HFF-Myc (cell line): ENCODE measurements around the gene GRM4.

Experiments used
- DNase-seq: peaks from one replicate; pipeline ENCODE4 v3.0.0-alpha.2; 2011; ENCODE audit warnings: low read depth; ENCODE audit errors: extremely low read depth
- H3K4me3 ChIP-seq: replicated peaks from 2 replicates; pipeline ENCODE4 v1.5.1; 2011; ENCODE audit warnings: low read depth, mild to moderate bottlenecking, control low read depth, low read length
- TF ChIP-seq, protein P1 (sequence below): IDR thresholded peaks from 2 replicates; pipeline ENCODE4 v1.5.1; 2012; ENCODE audit warnings: mild to moderate bottlenecking, low read depth, low read length, control low read depth; ENCODE audit errors: missing control alignments

Gene GRM4

DNA sequence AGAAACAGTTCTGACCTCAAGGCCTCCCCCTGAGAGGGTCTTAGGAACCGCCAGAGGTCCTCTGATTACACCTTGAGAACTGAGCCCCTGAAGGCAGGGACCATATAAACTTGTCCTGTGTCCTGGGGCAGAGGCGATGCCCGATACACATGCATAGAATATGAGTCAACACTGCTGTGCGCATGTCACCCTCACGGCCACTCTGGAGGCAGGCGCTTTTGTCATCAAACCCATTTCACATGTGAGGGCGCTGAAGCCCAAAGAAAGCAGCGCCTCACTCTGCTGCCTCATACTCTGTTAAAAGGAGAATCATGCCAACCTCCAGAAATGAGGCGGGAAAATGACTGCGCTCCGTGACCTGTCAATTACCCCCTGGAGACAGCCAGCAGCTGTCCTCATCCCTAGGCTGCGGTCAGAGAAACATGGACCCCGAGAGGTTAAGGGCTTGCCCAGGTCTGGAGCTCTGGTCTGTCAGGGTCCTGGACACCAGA is 158.3 kb downstream of the GRM4 start:
- no peak for DNase-seq
- H3K4me3 ChIP-seq: no peak overlapping the region
- TF ChIP-seq, protein P1, sequence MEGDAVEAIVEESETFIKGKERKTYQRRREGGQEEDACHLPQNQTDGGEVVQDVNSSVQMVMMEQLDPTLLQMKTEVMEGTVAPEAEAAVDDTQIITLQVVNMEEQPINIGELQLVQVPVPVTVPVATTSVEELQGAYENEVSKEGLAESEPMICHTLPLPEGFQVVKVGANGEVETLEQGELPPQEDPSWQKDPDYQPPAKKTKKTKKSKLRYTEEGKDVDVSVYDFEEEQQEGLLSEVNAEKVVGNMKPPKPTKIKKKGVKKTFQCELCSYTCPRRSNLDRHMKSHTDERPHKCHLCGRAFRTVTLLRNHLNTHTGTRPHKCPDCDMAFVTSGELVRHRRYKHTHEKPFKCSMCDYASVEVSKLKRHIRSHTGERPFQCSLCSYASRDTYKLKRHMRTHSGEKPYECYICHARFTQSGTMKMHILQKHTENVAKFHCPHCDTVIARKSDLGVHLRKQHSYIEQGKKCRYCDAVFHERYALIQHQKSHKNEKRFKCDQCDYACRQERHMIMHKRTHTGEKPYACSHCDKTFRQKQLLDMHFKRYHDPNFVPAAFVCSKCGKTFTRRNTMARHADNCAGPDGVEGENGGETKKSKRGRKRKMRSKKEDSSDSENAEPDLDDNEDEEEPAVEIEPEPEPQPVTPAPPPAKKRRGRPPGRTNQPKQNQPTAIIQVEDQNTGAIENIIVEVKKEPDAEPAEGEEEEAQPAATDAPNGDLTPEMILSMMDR: no peak

DNA sequence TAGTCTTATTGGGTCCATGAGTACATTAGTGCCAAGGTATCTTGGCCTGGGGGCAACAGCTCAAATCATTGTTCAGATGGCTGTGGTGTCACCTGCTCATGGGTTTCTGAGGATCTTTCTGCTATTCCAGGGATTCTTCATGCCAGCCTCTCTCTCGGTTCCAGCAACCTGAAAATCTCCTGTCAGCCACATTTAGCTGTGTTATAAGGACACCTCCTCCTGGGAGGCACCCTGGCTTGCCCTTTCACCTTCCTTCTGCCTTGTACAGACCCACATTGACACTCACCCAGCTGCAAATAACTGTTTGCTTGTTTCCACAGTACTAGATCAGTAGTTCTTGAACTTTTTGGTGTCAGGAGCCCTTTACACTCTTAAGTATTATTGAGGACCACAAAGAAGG is 159.9 kb downstream of the GRM4 start:
- DNase-seq: no peak
- TF ChIP-seq, protein P1: no peak
- H3K4me3 ChIP-seq: no peak overlapping the region

DNA sequence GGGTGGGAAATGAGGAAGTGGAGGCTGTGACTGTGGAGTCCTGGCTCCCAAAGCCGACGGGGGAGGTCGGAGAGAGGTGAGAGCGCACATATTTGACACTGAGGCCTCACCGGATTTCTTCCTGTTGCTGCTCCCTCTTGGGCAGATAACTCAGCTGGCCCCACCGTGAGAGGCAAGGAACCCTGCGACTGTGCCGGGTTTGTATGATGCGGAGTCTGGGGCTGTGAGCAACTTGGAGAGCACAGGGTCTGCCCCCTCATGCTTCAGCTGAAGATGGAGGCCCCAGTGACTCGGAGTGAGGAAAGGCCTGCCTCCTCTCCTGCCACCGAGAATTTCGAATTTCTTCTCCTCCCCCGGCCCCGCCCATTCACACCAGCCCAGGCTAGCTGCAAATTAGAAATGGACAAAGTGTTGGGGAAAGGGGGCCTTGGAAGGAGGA is 160.6 kb downstream of the GRM4 start:
- no peak for DNase-seq
- TF ChIP-seq, protein P1: no peak

DNA sequence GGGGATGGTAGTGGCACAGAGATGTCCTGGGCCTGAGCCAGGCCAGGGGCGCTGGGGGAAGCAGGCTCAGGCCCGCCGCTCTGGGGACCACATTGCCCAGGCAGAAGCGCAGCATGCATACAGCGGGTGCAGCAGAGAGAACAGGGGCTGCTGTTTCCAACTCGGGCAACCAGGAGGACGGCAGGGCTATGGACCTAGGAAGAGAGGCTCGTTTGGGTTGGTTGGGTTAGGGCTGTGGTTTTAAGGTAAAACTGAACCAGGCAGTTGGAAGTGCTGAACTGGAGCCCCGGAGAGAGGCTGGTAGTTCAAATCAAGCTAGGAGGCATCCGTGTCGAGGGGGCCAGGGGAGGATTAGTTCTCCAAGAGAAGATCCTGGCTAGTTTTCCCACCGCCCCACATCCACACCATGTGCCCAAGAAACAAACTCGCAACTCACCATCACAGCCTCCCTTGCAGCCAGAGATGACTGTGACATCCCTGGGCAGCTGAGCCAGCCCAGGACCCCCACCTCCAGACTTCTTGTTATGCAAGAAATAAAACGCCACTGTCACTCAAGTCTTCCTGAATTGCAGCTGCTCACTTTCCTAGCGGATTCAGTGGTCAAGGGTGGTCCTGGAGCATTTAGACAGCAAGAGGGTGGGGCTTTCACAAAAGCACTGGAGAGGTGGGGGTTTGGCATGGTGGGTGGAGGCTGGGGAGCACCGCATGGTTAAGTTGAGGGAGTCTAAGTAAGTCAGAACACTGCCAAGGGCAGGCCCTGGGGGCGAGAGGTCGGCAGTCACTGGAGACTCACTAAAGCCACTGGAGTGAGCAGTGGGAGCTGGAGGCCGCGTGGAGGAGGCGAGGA is 161.2 kb downstream of the GRM4 start:
- no peak for DNase-seq
- TF ChIP-seq, protein P1: no peak

More for the DNA sequence above, 160.6 kb downstream of the GRM4 start:
- H3K4me3 ChIP-seq: no peak overlapping the region

DNA sequence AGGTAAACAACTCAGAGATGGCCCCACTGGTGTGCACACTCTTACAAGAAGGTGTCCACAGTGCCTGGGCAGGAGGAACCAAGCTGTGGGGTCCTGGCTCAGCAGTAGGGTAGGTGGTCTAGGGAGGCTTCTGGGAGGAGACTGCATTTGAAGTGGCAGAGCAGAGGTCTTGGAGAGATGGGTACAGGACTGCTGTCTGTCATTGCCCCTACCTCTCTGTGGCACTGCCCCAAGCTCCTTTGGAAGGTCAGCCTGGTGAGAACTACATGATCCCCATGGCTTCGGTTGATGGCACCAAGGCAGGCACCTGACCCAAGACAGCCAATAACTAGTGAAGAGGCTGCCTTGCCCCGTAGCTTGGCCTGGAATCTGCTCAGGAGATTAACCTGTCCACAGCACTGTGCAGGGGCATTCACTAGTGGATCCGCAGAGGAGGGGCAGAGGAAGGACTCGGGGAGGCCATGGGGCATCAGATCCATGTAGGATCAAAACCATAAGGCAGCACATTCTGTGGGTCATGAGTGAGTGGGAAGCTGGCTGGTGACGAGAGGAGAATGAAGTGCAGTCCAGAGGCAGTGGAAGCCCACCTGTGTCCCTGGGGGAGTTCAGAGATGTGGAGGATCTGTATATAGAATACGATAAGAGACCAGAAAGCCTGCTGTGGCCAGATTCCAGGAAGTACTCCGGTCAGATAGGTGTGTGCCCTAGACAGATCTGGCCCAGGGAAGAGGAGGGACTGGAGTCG is 162.0 kb downstream of the GRM4 start:
- TF ChIP-seq, protein P1: no peak
- DNase-seq: no peak
- no peak overlapping the region for H3K4me3 ChIP-seq

More for the DNA sequence above, 161.2 kb downstream of the GRM4 start:
- no peak overlapping the region for H3K4me3 ChIP-seq

DNA sequence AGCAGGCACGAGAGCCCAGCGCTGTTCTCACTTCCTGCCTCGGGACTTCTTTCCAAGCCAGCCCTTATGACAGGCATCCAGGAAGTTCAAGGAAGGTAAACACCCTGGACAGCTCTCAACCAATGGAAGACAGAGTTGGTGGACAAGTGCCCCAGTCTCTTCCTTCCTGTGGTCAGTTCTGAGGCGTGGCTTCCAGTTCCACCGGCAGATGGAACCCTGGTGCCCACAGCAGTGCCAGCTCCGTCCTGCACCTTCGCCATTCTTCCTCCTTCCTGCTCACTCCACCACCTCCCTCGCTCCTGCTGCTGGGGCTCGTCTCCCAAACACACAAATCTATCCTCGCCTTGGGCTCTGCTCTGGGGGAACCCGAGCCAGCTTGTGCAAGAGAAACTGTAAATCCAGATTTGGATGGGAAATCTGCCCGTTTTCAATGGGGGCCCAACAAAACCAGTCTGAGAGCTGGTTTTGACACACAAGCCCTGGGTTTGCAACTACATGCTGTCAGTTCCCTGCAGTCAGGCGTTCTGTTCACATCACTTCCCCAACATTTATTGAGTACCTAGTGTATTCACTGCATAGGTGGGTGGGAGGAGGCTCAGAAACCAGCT is 162.7 kb downstream of the GRM4 start:
- no peak overlapping the region for H3K4me3 ChIP-seq
- no peak for DNase-seq
- TF ChIP-seq, protein P1: peak; percentile 9
